SH-SY5Y (cell line): Measurements from ENCODE around the gene BRD1.

Source experiments
- GATA2 ChIP-seq: IDR thresholded peaks from 2 replicates; pipeline ENCODE4 v1.6.1; 2011; ENCODE audit warnings: mild to moderate bottlenecking, low read depth, low read length
- GATA3 ChIP-seq: IDR thresholded peaks from 2 replicates; pipeline ENCODE4 v1.6.1; 2011; ENCODE audit warnings: low read depth, mild to moderate bottlenecking, low read length, moderate library complexity

DNA sequence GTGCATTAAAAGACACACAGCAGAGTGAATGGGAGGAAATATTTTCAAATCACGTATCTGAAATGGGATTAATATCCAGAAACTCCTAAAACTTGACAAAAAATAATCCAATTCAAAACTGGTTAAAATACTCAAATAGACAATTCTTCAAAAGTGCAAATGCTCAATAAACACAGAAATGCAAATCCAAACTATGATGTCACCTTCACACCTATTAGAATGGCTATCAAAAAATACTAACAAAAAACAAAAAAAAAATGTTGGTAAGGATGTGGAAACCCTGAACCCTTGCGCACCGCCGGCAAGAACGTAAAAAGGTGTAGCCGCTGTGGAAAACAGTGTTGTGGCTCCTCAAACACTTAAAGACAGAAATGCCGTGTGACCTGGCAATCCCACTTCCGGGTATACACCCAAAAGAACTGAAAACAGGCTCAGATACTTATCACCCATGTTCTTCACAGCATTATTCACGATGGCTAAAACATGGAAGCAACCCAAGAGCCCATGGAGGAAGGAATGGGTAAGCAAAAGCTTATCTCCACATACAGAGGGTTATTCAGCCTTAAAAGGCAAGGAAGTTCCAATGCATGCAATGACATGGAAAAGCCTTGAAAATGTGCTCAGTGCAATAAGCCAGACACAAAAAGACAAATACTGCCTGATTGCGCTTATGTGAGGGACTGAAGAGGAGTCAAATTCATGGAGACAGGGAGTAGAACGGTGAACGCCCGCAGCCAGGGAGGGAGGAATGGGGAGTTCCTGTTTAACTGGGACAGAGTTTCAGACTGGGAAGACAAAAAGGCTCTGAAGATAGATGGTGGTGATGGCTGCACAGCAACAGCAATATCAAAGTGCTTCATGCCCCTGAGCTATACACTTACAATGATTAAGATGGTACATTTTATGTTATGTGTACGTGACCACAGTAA, 19.6 kb downstream of the BRD1 start:
- TF ChIP-seq GATA3 (no peak), GATA2 (no peak)
